RWPE2 (cell line): ENCODE measurements around the gene TAS1R3.

ENCODE experiments used
- ATAC-seq: fragments of 200-7000 bp; cut with Tn5 transposase; 3 replicates; pipeline ENCODE4 v1.9.1; 2021; ENCODE audit warnings: low read depth
- DNase-seq: peaks from one replicate; pipeline ENCODE4 v3.0.0-alpha.2; 2020; ENCODE audit warnings: low spot score
- H3K27ac ChIP-seq: fragments of 450-650 bp; 2 replicates; pipeline ENCODE4 v1.5.1; 2017; ENCODE audit warnings: mild to moderate bottlenecking; ENCODE audit not compliant: poor library complexity, severe bottlenecking
- H3K27me3 ChIP-seq: fragments of 250-450 bp; sonication (Bioruptor Pico); 2 replicates; pipeline ENCODE4 v1.5.1; 2021; ENCODE audit warnings: mild to moderate bottlenecking, moderate library complexity; ENCODE audit not compliant: insufficient read depth, poor library complexity, severe bottlenecking
- H3K36me3 ChIP-seq: fragments of 250-450 bp; sonication (Bioruptor Pico); 2 replicates; pipeline ENCODE4 v1.5.1; 2020; ENCODE audit warnings: low read depth, mild to moderate bottlenecking, moderate library complexity
- H3K4me1 ChIP-seq: fragments of 250-450 bp; sonication (Bioruptor Pico); 2 replicates; pipeline ENCODE4 v1.5.1; 2021; ENCODE audit warnings: mild to moderate bottlenecking, moderate library complexity; ENCODE audit not compliant: insufficient read depth, poor library complexity, severe bottlenecking
- H3K4me3 ChIP-seq: fragments of 250-450 bp; sonication (Bioruptor Pico); 2 replicates; pipeline ENCODE4 v1.5.1; 2021; ENCODE audit warnings: mild to moderate bottlenecking, moderate library complexity; ENCODE audit not compliant: severe bottlenecking
- H3K9me3 ChIP-seq: fragments of 250-450 bp; sonication (Bioruptor Pico); 2 replicates; pipeline ENCODE4 v1.5.1; 2021; ENCODE audit warnings: mild to moderate bottlenecking, moderate library complexity; ENCODE audit not compliant: severe bottlenecking
- CTCF ChIP-seq: fragments of 450-650 bp; IDR thresholded peaks from one replicate; pipeline ENCODE4 v1.5.1; 2017; ENCODE audit warnings: mild to moderate bottlenecking, moderate library complexity; ENCODE audit not compliant: poor library complexity, severe bottlenecking

TAS1R3 gene

GRCh38 chr1:1287288-1288110 lies 43.6 kb upstream of the TAS1R3 start:
- no peak for DNase-seq
- no peak overlapping the region for H3K27ac ChIP-seq
- H3K4me1 ChIP-seq, result no peaks in the 10 kb centered on the region
- ATAC-seq, result no peak
- H3K4me3 ChIP-seq, result no peak overlapping the region
- no peak for TF ChIP-seq CTCF
- H3K9me3 ChIP-seq, result no peaks in the 10 kb centered on the region
- no peaks in the 10 kb centered on the region for H3K36me3 ChIP-seq
- H3K27me3 ChIP-seq, result no peaks in the 10 kb centered on the region

GRCh38 chr1:1290238-1290731 lies 40.8 kb upstream of the TAS1R3 start:
- DNase-seq, result no peak

GRCh38 chr1:1291023-1291528 lies 40.0 kb upstream of the TAS1R3 start:
- Histone ChIP-seq H3K27ac (no peak overlapping the region), H3K36me3 (no peaks in the 10 kb centered on the region), H3K27me3 (no peaks in the 10 kb centered on the region), H3K4me3 (no peak overlapping the region), H3K4me1 (no peaks in the 10 kb centered on the region), H3K9me3 (no peaks in the 10 kb centered on the region)
- DNase-seq (no peak), ATAC-seq (peak; percentile 35)
- TF ChIP-seq CTCF, result no peak

More at GRCh38 chr1:1290238-1290731, 40.8 kb upstream of the TAS1R3 start:
- TF ChIP-seq CTCF, result peak; percentile 28
- H3K4me3 ChIP-seq, result no peak overlapping the region
- H3K27ac ChIP-seq, result no peak overlapping the region
- no peaks in the 10 kb centered on the region for H3K9me3 ChIP-seq
- H3K36me3 ChIP-seq, result no peaks in the 10 kb centered on the region
- no peak for ATAC-seq
- H3K27me3 ChIP-seq, result no peaks in the 10 kb centered on the region
- no peaks in the 10 kb centered on the region for H3K4me1 ChIP-seq

- ATAC-seq, result peak; percentile 84
Observed at GRCh38 chr1:1291548-1292441, 39.3 kb upstream of the TAS1R3 start.

More at GRCh38 chr1:1291548-1292441, 39.3 kb upstream of the TAS1R3 start:
- H3K36me3 ChIP-seq, result no peaks in the 10 kb centered on the region
- peak; percentile 81 for TF ChIP-seq CTCF
- H3K27me3 ChIP-seq, result no peaks in the 10 kb centered on the region
- H3K9me3 ChIP-seq, result no peaks in the 10 kb centered on the region
- H3K4me3 ChIP-seq, result no peak overlapping the region
- no peak for DNase-seq
- H3K4me1 ChIP-seq, result no peaks in the 10 kb centered on the region
- no peak overlapping the region for H3K27ac ChIP-seq
